Epithelial cell of prostate (primary cell): Measurements from ENCODE around the gene PSMB3.

Source experiments
- DNase-seq: peaks from one replicate; pipeline ENCODE4 v3.0.0-alpha.2; 2011; ENCODE audit warnings: low read depth, low spot score
- H3K27ac ChIP-seq: fragments of 450-650 bp; 2 replicates; pipeline ENCODE4 v1.5.1; 2017; ENCODE audit warnings: mild to moderate bottlenecking

Gene PSMB3

GRCh38 chr17:38752308-38753070 is at the start of gene PSMB3:
Gene PSMB3 (plus strand): TSS chr17:38752741. CDS start chr17:38752827, 86 bp downstream.
- H3K27ac ChIP-seq, result peak within 1 kb of the TSS; percentile 77
- peak; percentile 98 for DNase-seq

DNA sequence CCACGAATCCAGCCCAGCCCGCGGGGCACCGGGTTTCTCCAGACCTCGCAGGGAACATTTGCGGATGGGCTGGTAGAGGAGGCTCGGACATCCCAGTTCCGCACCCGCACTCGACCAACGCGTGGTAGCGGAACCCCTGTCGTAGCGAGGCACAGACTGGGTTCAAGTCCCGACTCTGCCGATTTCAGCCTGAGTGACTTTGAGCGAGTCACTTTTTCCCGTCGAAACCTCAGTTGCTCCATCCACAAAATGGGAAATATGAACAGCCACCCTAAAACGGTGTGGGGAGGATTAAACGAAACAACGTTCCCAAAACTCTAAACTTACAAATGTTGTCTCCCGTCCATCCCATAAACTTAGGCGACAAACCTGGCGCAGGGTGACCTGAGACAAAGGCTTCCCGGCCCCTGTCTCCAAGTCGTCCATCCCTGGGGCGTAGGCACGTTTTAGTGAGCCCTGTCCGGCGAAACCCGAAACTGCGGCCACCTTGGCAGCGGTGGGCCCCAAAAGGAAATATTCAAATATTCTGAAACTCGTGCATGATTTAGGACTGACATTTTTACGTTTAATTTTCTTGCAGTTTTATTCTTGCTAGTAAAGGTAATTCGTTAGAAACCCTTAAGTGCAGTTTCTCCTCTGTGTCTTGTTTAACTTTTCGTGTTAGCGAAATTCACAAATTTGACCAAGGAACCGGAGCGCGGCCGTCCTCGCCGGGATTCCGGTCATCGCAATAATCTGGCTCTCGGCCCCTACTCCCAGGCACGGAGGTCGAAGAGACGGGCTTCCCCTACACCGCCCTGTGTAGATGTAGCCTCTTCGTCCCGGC is 49.4 kb upstream of the PSMB3 start:
- no peak for DNase-seq
- H3K27ac ChIP-seq, result peak overlapping the region; percentile 76

DNA sequence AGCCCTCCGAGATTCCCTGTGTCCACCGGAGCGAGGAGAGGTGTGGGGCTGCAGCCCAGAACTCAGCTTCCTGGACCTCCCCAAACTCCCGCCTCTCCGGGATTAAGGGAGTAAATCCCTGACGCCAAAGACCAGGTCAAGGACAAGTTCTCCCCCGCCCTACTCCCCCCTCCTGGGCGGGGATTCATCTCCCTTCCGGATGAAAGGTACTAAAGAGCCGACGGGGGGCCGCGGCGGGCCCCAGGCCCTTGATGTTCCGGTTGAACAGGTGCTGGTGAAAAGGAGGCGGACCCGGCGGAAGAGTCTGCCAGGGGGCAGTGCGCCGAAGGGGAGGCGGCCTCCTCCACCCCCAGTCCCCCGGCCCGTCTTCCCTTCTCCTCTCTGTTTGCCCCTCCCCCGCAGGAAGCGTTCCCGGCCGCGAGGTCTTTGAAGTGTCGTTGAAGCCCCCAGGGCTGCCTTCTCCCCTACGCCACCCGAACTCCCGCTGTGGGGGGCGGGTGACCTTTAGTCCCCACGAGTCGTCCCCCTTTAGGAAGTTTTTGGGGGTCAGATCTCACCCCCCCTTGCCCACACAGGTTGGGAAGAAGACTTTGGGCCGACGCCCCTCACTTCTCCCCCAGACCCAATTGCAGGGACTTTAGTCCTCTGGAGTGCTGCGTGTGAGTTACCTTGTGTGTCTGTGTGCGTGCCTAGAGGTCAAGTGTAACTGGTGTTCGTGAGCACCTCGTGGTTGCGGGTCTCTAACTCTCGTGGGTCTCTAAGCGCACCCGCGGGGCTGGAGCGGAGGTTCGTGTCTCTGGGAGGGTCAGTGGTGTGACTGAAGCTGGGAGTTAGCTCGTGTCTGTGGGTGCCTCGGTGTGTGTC is 48.6 kb upstream of the PSMB3 start:
- DNase-seq, result no peak

GRCh38 chr17:38704606-38705522 is 47.7 kb upstream of the PSMB3 start, which contains the start of gene MLLT6:
Gene MLLT6 (plus strand): TSS chr17:38705273. CDS start chr17:38705633, 360 bp downstream.
- DNase-seq, result no peak
- peak within 1 kb of the TSS; percentile 76 for H3K27ac ChIP-seq

More for the DNA sequence above, 48.6 kb upstream of the PSMB3 start:
- H3K27ac ChIP-seq, result peak overlapping the region; percentile 76

GRCh38 chr17:38705523-38705802 is 47.1 kb upstream of the PSMB3 start:
- DNase-seq, result no peak
- peak overlapping the region; percentile 76 for H3K27ac ChIP-seq

DNA sequence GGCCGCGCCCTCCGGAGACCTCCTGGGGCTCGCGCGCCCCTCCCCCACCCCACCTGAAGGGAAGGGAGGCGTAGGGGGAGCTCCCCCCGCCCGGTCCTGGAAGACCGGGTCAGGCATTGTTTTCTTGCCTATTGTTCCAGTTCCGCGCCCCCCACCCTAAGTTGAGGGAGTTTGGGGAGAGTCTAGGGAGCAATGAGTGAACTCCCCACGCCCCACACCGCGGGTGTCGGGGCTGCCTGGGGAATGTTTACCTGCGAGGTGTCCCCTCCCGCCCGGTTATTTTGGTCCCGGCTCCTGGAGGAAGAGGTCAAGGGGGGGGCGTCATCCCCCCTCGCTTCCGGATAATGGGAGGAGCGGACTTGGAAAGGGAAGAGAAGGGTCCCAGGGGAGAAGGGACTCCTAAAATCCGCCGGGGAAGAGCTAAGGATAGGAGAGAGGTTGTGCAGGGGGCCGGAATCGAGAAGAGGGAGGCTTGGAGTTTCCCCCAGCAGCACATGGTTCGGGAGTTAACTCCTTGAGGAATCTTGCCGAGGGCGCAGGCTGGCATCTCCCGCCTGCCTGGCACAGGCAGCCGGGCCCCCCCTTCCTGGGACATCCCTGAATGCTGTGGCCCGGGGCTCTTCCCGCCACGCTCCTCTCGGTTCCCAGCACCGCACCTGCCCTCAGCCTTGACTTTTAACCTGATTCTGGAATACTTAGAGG is 46.6 kb upstream of the PSMB3 start:
- H3K27ac ChIP-seq, result peak overlapping the region; percentile 76
- no peak for DNase-seq

DNA sequence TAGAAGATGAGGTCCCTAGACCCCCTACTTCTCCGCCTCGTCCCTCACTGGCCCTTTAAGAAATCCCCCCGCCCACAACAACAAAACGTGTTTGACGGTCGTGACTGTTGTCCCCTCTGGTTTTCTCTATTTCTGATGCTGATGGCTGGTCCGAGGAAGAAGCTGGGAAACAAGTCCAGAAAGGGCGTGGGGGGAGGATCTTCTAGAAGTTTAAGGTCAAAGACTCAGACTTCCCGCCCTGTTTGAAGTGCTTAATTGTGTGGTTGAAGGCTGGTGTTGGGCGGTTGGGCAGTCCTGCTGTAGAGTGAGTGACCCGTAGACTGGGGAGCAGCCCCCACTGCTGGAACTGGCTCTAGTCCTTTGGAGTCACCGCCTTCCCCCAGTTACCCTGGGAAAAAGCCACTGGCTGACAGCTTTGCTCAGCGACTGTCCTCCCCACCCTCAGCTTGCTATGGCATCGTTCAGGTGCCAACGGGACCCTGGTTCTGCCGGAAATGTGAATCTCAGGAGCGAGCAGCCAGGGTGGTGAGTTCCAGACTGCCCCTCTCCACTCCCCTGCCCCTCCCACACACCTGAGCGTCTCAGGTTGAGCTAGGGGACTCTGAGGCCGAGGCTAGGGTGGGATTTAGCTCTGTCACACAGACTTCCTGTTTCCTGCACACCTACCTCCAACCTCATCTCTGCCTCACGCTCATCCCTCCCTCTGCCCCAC is 45.9 kb upstream of the PSMB3 start:
- DNase-seq, result no peak
- H3K27ac ChIP-seq, result peak overlapping the region; percentile 76

DNA sequence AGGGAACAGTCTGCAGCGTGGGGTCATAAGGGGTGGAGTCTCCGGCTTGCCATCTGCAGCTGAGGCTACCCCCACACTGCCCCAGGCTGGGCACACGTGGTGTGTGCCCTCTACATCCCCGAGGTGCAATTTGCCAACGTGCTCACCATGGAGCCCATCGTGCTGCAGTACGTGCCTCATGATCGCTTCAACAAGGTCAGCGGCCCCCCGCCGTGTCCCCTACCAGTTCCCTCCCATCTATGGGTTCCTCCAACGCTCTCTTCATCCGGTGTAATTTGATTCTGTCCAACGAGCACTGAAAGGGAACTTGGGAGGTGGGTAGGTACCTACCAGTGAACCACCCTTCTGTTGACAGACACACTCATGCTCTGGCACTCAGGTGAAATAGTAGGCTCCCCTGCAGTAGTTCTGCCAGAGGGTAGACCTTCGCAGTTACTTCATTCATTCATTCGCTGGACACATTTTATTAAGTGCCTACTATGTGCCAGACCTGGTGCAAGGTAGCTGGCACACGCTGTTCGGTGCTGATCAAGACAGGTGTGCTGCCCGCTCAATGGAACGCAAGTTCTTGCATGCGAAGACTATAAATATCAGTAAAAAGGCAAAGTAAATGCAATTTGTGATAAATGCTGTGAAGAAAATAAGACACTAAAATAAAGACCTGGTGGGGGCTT is 44.7 kb upstream of the PSMB3 start:
- DNase-seq, result no peak
- H3K27ac ChIP-seq, result no peak overlapping the region

- H3K27ac ChIP-seq, result no peak overlapping the region
- DNase-seq, result no peak
These were observed 43.3 kb upstream of the PSMB3 start for GRCh38 chr17:38709104-38709820.

DNA sequence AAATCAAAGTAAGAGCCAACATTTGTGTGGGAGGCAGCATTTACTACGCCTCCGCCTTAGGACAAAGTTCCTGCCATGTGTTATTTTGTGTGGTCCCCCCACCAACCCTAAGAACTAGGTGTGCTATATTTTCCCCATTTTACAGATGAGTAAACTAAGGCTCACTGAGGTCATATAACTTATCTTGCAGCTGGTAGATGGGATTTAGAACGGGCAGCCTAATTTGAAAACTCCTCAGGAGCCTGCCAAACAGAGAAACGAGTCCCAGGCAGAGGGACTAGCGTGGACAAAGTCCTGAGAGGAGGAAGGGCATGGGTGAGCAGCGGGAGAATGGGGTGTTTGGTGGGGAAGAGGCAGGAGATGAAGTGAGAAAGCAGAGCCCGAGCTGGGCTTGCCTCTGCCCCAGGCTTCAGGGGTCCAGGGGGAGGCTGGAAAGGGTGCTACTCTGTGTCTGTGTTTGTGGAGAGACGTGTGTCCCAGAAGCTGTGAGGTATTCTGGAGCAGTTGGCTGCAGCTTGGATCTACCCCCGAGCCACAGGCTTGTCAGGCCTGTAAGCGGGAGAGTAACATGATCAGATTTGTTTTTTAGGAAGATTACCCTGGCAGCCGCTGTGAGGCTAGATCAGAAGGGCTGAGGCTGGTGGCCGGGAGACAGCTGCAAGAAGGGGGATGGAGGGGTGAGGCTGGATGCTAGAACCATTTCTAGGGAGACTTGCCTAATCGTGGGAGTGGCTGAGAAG is 42.5 kb upstream of the PSMB3 start:
- DNase-seq, result no peak
- no peak overlapping the region for H3K27ac ChIP-seq

- no peak overlapping the region for H3K27ac ChIP-seq
- no peak for DNase-seq
These were observed 42.0 kb upstream of the PSMB3 start for GRCh38 chr17:38710604-38710962.

DNA sequence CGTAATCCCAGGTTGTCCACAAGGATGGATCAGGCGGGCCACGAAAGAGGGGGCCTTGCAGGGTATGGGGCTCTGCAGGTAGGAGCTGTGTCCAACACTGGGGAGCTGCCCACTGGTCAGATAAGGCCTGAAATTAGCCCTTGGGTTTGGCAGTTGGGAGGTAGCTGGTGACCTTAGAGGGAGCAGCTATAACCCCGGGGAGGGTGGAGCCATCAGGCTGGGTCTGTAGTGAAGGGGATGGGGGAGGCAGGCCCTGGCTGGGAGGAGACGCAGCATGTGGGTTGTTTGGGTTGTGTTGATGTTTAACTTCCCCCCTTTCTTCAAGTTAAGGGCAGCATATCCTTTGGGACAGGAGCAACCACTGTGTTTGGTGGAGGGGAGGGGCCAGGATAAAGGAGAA is 41.6 kb upstream of the PSMB3 start:
- no peak for DNase-seq
- H3K27ac ChIP-seq, result no peak overlapping the region

DNA sequence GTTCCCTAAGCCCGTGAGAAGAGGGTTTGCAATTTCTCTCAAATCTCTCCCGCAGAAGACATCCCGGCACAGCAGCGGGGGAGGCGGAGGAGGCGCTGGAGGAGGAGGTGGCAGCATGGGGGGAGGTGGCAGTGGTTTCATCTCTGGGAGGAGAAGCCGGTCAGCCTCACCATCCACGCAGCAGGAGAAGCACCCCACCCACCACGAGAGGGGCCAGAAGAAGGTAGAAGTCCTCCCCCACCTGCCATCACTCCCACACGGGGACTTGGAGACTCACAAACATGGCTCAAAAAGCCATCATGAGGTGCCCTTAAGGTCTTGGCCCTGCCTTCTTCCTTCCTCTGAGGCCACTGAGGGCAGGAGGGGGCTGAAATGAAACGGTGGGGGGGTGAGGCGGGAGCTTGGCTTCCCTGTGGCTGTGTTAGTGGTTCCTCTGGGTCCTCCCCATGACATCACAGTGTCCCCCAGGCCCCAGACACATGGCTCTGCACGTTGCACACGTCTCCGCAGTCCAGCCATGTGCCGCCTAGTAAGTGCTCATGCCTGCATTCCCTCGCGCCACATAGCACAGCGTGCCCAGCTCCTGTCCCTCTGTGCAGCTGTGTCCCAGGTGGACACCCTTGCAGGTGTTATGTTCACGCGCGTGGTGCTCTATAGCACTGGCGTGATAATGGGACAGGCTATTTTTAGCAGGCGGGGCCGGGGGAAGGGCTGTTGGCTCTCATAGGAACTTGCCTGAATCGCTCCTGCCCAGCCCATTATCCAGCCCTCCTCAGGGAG is 40.6 kb upstream of the PSMB3 start:
- no peak for DNase-seq
- H3K27ac ChIP-seq, result no peak overlapping the region

GRCh38 chr17:38712593-38712992 is 39.9 kb upstream of the PSMB3 start:
- no peak overlapping the region for H3K27ac ChIP-seq
- no peak for DNase-seq

- no peak for DNase-seq
- H3K27ac ChIP-seq, result no peak overlapping the region
These were observed 39.0 kb upstream of the PSMB3 start for GRCh38 chr17:38713456-38714075.
